Ascending aorta (tissue), 2 donors: Measurements from ENCODE around the gene GALE. TPM values are rescaled to one million over a fixed set of nuclear protein-coding genes. Genes with fewer than 3 reads are reported as not detected.
"Not testable (repeated sequence)": the region's sequence is repeated elsewhere in the genome, so short reads cannot be mapped to it uniquely, and the experiment has no call there.

Experiments
- DNase-seq, 2 donors: peaks; one replicate each; pipeline ENCODE4 v3.0.0-alpha.2; 2019; ENCODE audit warnings: low spot score in 2 of 2
- H3K27ac ChIP-seq, 2 donors: fragments of 200-600 bp; sonication (generic); one replicate each; pipeline ENCODE4 v1.5.1; 2016 to 2017; ENCODE audit warnings: mild to moderate bottlenecking in 1 of 2
- H3K27me3 ChIP-seq: fragments of 200-600 bp; sonication (generic); one replicate; pipeline ENCODE4 v1.5.1; 2017
- H3K36me3 ChIP-seq, 2 donors: fragments of 200-600 bp; sonication (generic); one replicate each; pipeline ENCODE4 v1.5.1; 2016
- H3K4me1 ChIP-seq, 2 donors: fragments of 200-600 bp; sonication (generic); one replicate each; pipeline ENCODE4 v1.5.1; 2016 to 2017; ENCODE audit warnings: mild to moderate bottlenecking in 1 of 2
- H3K4me3 ChIP-seq, 2 donors: fragments of 200-600 bp; sonication (generic); one replicate each; pipeline ENCODE4 v1.5.1; 2016 to 2017; ENCODE audit warnings: mild to moderate bottlenecking in 1 of 2
- H3K9me3 ChIP-seq, 2 donors: fragments of 200-600 bp; sonication (generic); one replicate each; pipeline ENCODE4 v1.5.1; 2016
- intact Hi-C: fragments of 100-400 bp; cut with DNase I; formaldehyde crosslinking; loops from one replicate; pipeline ENCODE4 v1.15.1; 2023
- total RNA-seq: library from RNA; depleted of rRNA; stranded (reverse); fragments of >200 nt; gene quantifications from one replicate; pipeline ENCODE4 v1.1.0, GENCODE V29; 2016
- TF ChIP-seq, protein P1 (sequence below), 3 experiments: fragments of 200-600 bp in 2 of 3; fragments of 450-650 bp in 1 of 3; sonication (generic) in 2 of 3; IDR thresholded peaks; one replicate each; pipeline ENCODE4 v1.5.1; 2016 to 2019; ENCODE audit warnings: antibody characterized with exemption in 3 of 3, mild to moderate bottlenecking in 1 of 3, moderate library complexity in 1 of 3

Gene GALE
- total RNA-seq, 1 donor from 2014 or later = 30.4 TPM

DNA sequence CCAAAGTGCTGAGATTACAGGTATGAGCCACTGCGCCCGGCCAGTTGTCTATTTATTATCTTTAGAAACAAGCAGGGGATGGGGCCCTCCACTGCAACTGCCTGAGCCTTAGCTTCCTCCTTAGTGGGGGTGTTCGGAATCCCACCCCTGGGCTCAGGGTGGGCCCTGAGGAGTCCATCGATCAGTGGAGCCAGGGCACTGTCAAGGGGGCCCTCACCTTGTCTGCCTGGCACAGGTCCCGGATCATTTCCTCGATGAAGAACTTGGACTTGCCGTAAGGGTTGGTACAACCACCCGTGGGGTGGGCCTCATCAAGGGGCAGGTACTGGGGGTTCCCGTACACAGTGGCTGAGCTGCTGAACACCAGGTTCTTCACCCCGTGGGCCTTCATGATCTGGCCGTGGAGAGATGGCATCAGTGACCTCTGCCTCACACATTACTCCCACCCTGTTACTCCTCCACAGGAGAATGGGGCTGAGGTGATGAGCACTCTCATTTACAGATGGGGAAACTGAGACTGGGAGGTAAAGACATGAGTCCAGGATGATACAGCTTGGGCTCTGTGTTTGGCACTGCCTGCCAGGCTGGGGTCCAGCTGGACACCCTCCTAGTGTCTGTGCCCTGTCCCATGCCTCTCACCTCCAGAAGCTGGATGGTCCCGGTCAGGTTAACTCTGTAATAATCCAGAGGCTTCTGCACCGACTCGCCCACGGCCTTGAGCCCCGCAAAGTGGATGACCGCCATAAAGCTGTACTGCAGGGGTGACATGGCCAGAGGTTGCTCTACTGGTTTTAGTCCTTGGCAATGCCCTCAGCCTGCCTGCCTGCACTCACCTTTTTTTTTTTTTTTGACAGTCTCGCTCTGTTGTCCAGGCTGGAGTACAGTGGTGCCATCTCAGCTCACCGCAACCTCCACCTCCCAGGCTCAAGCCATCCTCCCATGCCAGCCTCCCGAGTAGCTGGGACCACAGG is 2.8 kb downstream of the GALE start:
- Histone ChIP-seq H3K9me3 (no peaks in the 10 kb centered on the region), H3K27me3 (no peaks in the 10 kb centered on the region), H3K27ac (no peak overlapping the region), H3K4me1 (peaks cover 9 to 14% of the 10 kb centered on the region in 2 donors), H3K36me3 (peaks cover 24 to 26% of the 10 kb centered on the region in 2 donors), H3K4me3 (no peak overlapping the region)
- intact Hi-C loops = no loop called here
- DNase-seq = no peak
- TF ChIP-seq, protein P1, sequence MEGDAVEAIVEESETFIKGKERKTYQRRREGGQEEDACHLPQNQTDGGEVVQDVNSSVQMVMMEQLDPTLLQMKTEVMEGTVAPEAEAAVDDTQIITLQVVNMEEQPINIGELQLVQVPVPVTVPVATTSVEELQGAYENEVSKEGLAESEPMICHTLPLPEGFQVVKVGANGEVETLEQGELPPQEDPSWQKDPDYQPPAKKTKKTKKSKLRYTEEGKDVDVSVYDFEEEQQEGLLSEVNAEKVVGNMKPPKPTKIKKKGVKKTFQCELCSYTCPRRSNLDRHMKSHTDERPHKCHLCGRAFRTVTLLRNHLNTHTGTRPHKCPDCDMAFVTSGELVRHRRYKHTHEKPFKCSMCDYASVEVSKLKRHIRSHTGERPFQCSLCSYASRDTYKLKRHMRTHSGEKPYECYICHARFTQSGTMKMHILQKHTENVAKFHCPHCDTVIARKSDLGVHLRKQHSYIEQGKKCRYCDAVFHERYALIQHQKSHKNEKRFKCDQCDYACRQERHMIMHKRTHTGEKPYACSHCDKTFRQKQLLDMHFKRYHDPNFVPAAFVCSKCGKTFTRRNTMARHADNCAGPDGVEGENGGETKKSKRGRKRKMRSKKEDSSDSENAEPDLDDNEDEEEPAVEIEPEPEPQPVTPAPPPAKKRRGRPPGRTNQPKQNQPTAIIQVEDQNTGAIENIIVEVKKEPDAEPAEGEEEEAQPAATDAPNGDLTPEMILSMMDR (IDR thresholded peaks at IDR 0.05) = no peak

DNA sequence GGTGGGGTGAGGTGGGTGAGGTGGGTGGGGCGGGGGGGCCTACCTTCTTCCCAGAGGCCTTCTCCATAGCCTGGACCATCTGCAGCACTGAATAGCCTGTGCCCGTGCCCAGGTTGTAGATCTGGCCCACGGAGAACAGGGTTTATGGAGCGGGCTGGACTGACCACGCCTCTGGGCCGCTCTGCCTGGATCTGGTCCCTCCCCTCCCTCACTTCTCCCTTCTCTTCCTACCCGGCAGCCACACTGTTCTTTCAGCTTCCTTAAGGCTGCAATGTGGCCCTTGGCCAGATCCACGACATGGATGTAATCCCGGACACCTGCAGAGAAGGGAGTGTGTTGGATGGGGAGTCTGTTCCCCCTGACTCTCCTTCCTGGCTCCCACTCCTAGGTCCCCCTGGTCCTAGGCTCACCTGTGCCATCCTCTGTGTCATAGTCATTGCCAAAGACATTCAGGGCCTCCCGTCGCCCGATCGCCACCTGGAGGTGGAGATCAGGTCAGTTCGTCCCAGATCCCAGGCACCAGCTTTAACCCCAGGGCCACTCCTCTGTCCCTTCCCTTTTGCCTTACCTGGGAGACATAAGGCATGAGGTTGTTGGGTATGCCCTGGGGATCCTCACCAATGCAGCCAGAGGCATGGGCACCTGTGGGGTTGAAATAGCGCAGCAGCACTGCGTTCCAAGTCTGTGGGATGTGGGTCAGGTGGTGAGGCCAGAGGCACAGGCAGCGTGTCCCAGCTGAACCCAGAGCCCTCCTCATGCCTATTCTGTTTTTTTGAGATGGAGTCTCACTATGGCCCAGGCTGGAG is 3.9 kb downstream of the GALE start:
- intact Hi-C loops = no loop called here
- no peak for DNase-seq

DNA sequence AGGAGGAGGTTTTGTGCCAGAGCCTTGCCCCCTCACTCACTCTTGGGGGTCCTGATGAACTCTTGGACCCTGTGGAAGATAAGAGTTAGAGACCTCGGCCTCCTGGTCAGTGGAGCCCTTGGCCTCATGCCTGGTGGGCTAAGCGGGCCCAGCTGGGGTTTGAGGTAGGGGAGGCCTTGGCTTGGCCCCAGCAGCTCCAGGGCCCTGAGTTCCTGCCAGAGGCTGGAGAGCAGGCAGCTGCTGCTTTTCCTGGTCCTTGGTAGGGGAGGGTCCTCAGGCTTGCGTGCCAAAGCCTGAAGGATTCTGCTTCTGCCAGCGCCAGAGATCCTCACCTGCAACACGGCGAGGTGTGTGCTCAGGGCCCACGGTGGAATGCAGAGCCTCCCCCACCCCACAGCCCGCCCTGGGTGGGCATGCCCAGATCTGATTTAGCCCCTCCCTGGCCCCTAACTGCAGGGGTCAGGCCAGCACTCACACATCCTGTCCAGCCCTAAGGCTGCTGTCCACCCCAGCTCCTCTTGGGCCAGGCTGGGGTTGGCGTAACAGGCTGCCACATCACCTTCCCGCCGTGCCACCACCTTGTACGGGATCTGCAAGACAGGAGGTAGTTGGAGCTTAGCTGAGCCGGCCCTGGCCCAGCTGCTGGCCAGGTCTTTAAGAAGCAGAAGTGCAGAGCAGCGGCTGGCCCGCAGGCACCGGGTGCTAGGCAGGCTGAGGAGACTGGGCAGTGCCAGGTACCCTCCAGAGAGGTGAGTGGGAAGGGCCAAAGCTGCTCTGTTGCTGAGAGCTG is 4.7 kb downstream of the GALE start:
- H3K27me3 ChIP-seq = no peaks in the 10 kb centered on the region
- TF ChIP-seq, protein P1 (IDR thresholded peaks at IDR 0.05) = no peak
- H3K9me3 ChIP-seq = no peaks in the 10 kb centered on the region
- H3K36me3 ChIP-seq = peaks cover 24 to 26% of the 10 kb centered on the region in 2 donors
- peaks cover 7 to 22% of the 10 kb centered on the region in 2 donors for H3K4me1 ChIP-seq
- intact Hi-C loops = no loop called here
- DNase-seq = no peak
- no peak overlapping the region for H3K4me3 ChIP-seq
- H3K27ac ChIP-seq = no peak overlapping the region

More for the DNA sequence above, 3.9 kb downstream of the GALE start:
- H3K9me3 ChIP-seq = no peaks in the 10 kb centered on the region
- H3K27me3 ChIP-seq = no peaks in the 10 kb centered on the region
- peaks cover 24 to 26% of the 10 kb centered on the region in 2 donors for H3K36me3 ChIP-seq
- H3K4me1 ChIP-seq = peaks cover 11 to 25% of the 10 kb centered on the region in 2 donors
- TF ChIP-seq, protein P1 (IDR thresholded peaks at IDR 0.05) = no peak
- no peak overlapping the region for H3K27ac ChIP-seq
- H3K4me3 ChIP-seq = no peak overlapping the region

DNA sequence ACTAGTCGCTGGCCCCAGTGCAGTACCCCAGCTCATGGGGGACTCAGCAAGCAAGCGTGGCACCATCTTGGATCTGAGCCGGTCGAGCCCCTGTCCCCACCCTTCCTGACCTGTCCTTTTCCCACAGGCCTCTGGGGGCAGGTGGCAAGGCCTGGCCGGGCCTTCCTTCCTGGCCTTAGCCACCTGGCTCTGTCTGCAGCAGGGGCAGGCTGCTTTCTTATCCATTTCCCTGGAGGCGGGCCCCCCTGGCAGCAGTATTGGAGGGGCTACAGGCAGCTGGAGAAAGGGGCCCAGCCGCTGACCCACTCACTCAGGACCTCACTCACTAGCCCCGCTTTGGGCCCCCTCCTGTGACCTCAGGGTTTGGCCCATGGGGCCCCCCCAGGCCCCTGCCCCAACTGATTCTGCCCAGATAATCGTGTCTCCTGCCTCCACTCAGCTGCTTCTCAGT is 5.8 kb downstream of the GALE start:
- Histone ChIP-seq H3K36me3 (peaks cover 24 to 26% of the 10 kb centered on the region in 2 donors), H3K4me1 (peaks cover 12 to 26% of the 10 kb centered on the region in 2 donors)
- H3K4me3 ChIP-seq, H3K27ac ChIP-seq, H3K27me3 ChIP-seq, DNase-seq, intact Hi-C loops, H3K9me3 ChIP-seq: not testable (repeated sequence)

DNA sequence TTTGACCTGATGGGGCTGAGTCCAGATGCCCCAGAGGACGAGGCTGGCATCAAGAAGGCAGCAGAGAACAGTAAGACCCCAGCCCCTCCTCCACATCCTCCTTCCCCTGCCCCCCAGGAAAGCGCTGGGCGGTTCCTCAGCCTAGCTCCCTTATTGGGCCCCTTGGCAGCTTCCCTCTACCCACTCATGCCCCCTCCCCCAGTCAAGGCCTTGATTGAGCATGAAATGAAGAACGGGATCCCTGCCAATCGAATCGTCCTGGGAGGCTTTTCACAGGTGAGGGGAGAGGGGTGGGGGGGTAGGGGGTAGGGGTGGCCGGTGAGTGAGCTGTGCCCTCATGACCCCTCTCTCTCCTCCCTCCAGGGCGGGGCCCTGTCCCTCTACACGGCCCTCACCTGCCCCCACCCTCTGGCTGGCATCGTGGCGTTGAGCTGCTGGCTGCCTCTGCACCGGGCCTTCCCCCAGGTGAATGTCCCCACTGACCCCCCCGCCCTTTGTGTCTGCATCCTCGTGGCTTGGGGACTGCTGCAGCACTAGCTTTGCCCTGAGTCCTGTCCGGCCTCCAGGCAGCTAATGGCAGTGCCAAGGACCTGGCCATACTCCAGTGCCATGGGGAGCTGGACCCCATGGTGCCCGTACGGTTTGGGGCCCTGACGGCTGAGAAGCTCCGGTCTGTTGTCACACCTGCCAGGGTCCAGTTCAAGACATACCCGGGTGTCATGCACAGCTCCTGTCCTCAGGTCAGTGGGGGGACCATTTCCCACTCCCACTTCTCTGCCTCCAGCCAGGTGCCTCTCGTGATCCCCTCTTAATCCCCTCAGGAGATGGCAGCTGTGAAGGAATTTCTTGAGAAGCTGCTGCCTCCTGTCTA is 6.5 kb downstream of the GALE start:
- H3K27ac ChIP-seq = no peak overlapping the region
- H3K4me1 ChIP-seq = peaks cover 9 to 20% of the 10 kb centered on the region in 2 donors
- H3K27me3 ChIP-seq = no peaks in the 10 kb centered on the region
- H3K36me3 ChIP-seq = peaks cover 24 to 26% of the 10 kb centered on the region in 2 donors
- DNase-seq = no peak
- no peak overlapping the region for H3K4me3 ChIP-seq
- TF ChIP-seq, protein P1 (IDR thresholded peaks at IDR 0.05) = no peak
- intact Hi-C loops = no loop called here
- H3K9me3 ChIP-seq = no peaks in the 10 kb centered on the region
